Activated CD4-positive, alpha-beta T cell treated with anti-CD3 and anti-CD28 coated beads, Interleukin-2, Interleukin-4, amounts not matched to agents 100 ng/mL and 50 ng/mL, durations not matched to agents 16 hours and 8 hours (primary cell): ENCODE data around the gene GPHN.
A peak's percentile ranks its signal among the peaks of the same experiment; 100 is the strongest.

ENCODE experiments used
- DNase-seq: peaks from one replicate; pipeline ENCODE4 v3.0.0-alpha.2; 2020; ENCODE audit warnings: low spot score

Gene GPHN

DNA sequence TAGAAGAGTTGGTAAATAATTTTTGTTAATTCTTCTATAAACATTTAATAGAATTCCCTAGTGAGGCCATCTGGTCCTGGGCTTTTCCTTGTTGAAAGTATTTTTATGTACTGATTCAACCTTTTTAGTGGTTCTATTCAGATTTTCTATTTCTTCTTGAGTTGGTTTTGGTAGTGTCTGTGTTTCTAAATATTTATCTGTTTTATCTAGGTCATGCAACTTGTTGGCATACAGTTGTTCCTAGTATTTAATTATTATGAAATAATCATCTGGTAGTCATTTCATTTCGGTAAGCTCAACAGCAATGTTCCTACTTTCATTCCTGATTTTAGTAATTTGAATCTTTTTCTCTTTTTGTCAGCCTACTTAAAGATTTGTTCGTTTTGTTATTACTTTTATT, 447.2 kb downstream of the GPHN start:
- DNase-seq = no peak

DNA sequence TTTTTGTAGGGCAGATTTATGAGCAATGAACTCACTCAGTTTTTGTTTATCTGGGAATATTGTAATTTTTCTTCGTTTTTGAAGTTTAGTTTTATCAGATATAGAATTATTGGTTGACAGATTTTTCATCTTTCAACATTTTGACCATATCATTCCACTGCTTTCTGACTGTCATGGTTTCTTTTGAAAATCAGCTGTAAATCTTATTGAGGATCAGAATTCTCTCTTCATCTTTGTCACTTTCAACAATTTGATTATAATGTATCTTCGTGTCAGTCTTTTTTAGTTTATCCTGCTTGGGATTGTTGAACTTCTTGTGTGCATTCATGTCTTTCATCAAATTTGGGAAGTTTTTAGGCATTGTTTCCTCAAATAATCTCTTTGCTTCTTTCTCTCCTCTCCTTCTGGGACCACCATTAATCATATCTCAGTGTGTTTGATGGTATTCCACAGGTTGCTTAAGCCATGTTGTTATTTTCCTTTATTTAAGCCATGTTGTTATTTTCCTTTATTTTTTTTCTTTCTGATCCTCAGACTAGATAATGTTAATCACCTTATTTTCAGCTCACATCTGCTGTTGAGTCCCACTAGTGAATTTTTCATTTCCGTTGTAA, 451.6 kb downstream of the GPHN start:
- DNase-seq = no peak

DNA sequence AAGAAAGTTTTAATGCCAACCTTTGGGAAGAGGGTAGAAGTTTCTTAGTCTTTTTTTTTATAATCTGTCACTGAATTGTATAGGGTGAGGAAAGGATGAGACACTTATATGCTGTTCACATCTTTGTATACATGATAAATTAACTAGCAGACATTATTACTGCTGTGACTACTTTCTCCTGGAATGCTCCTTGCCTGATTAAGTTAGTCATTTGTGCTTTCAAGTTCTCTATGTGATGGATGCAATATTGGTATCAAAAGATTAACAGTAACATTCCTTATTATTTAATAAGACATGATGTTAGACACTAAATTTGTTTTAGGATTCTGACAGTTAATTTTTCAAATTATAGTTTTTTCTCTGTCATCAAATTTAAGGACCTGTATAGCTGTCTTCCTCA, 457.9 kb downstream of the GPHN start:
- no peak for DNase-seq

DNA sequence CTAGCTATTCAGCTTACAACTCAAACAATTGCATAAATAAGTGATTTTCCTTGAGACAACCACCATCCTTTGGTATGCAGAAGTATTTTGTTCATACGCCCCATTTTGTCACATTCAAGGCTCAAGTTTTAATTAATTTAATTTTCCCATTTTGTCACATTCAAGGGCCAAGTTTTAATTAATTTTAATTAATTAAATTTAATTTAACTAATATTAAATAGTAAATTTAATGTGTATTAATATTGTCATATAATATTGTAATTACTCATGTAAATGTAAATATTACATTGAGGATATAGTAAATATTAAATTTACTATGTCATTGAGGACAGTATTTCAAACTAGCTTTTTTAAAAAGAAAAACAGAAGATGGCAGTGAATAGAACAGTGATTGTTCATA, 464.5 kb downstream of the GPHN start:
- DNase-seq = no peak

DNA sequence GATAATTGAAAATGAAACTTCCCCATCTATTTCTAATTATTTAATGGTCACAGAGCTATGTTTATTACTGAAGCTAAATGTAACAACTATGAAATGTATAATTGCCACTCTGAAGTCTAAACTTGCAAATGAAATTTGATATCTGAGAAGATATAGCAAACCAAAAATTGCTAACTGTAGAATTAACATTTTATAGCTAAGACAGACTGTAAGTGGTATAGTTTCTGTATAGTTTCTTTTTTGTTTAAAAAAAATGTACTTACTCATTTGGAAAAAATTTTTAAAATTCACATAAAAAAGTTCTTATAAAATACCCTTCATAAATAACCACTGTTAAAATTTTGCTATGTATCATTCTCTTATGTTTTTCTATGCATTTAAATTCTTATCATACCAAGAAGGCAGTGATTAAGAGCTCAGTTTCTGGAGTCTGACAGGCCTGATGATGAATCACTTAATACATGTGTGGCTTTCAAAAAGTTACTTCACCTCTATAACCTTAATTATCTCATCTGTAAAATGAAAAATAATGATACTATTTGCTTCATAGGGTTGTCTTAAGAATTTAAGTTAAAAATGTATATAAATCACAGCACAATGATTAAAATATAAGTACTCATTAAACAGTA, 466.6 kb downstream of the GPHN start:
- DNase-seq = no peak

DNA sequence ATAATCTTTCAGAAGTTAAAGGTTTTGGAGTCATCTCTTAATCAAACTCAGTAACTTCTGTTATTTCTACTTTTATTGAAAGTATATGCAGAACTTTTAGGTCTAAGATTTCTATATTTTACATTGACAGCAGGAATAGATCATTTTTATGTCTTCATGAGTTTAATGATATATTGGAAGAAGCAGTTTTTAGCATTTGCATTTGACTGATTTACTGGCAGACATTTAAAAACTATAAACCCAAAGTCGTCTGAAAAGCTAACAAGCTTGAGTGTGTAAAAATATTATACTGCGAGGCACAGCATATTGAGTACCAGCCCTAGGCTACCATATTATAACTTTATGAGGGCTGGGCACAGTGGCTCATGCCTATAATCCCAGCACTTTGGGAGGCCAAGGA, 467.3 kb downstream of the GPHN start:
- no peak for DNase-seq

DNA sequence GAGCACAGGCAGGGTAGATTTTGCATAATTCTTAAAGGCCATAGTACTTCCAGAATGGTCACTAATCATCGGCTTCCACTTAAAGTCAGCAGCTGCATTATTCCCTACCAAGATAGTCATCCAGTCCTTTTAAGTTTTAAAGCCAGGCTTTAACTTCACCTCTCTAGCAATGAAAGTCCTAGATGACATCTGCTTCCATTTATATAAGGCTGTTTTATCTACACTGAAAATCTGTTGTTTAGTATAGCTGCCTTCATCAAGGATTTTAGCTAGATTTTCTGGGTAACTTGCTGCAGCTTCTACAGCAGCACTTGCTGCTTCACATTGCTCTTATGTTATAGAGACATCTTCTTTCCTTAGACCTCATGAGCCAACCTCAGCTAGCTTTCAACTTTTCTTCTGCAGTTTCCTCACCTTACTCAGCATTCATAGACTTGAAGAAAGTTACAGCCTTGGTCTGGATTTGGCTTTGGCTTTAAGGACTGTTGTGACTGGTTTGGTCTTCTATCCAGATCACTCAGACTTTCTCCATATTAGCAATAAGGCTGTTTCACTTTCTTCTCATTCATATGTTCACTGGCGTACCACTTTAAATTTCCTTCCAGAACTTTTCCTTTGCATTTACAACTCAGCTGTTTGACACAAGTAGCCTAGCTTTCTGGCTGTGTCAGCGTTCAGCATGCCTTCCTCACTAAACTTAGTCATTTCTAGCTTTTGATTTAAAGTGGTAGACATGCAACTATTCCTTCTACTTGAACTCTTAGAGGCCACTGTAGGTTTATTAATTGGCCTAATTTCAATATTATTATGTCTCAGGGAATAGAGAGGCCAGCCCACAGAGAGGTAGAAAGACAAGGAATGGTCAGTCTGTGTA, 471.4 kb downstream of the GPHN start:
- peak; percentile 71 for DNase-seq

DNA sequence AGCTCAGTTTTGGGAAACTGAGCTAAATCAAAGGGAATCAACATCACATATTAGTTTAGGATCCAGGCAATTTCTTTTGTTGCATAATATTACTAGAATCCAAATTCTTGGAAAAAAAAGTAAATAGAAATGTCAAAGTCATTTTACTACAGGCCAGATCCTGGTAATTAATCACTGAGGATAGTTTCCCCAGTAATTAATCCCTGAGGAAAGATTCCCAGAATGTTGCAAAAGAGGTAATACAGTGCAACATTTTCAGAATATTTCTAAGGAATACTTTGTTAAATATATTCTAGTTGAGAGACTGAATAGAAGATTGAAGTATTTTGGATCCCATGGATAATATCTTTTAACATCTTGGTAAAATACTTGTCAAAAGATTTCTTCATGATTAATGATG, 474.3 kb downstream of the GPHN start:
- no peak for DNase-seq

DNA sequence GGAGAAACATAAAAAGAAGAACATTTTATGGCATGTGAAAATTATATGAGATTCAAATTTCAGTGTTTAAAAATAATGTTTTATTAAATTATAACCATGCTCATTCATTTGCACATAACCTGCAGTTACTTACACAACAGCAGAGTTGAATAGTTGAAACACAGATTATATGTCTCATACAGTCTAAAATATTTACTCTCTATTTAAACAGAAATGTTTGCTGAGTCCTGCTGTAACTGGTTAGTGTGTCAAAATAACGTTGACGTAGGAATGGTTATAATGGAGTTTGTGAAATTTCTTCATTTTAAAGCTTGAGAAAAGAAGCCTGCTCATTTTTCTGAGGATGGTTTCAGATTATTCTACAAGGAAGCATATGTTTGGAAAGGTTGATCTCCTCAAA, 484.8 kb downstream of the GPHN start:
- no peak for DNase-seq

DNA sequence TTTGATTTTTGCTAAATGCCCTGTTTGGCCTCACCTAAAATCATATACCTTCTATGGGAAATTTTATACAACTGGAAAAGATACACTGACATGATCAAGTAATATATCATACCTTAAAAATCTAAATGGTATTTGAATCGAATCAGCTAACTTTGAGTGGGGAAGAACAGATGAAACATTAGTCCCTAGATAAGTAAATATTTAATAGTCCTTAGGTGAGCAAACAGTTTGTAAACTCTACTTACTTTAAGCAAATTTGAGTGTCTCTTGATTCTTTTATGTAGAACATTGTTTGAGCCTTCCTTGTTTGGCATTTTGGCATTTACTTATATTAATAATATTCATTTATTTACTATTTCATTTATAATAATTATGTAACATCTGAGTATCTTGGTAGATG, 485.6 kb downstream of the GPHN start:
- no peak for DNase-seq

DNA sequence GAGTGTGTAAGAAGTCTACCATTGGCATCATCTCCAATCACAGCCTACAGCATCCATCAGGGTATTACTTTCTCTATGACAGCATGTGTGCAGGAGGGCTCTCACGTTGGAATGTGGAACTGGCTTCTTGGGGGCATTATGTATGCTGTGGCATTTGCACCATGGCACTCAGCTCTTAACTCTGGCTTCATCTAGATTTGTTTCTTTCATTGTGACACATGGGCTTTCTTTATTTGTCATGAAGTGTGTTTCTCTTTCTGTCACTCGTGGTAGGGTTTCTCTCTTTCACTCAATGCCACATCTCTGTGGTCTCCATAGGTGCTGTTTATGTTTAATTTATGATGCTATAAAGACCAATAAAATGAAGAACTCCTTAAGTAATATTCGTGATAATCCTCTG, 490.1 kb downstream of the GPHN start:
- peak; percentile 79 for DNase-seq

DNA sequence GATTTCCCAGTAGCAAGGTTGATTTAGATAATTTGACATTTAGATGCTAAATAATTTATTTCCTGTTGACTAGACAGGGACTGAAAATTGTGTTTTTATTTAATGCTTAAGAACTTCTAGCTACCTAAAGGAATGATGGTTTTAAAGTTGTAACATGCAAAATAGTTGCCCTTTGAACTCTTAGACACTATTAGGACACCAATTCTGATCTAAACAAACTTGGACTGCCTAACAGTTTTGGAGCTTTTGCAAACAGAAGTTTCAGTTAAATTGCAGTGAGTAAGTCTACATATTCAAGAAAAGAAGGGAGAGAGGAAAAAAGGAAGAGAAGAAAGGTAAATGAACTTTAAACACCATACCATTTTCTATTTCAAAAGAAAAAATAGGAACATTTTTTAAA, 492.0 kb downstream of the GPHN start:
- DNase-seq = no peak

DNA sequence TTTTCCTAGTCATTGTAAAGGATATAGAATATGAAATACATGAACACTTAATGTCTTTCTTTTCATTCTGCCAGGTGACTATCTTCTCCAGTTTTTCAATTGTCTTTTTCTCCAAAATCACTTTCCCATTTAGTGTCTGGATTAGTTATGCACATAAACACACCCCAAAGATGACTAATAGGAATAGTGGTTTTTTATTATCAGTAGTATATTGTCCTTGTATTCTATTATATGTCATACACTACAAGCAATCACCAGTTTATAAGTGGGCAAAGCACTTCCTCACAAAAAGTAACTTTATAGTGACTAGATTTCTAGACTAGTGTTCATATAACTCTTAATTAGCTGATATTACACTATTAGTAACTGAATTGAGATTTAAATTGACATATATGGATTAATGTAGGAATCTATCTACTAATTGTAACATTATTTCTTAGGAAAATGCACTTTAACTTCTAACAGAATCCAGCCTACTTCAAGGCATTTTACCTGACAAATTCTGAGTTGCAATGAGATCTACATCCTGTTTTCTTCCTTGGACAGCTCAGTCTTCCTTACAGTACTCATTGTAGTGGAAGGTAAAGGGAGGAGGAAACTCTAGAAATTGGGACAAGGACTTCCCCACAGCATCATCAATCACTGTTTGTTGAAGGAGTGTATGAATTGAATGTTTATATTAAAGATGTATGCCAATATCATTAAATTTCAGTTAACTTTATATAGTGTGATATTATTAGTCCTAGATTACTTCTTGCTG, 495.2 kb downstream of the GPHN start:
- no peak for DNase-seq

DNA sequence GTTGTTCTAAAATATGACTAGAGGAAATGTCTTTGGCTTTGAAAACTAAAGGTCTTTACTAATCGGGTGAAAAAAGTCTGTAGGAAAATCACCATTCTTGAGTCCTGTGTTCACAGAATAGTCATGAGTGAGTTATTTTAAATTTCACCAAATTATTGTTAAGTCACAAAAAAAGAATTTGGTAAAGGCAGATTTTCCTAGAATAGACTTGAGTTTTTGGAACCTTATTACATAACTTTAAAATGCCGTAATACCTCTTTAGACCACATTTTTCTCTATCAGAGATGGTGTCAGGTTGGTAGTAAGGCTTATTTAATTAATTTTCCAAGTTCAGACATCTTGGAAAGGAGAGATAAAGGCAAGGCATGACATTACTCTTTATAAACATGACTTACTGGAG, 496.6 kb downstream of the GPHN start:
- no peak for DNase-seq

DNA sequence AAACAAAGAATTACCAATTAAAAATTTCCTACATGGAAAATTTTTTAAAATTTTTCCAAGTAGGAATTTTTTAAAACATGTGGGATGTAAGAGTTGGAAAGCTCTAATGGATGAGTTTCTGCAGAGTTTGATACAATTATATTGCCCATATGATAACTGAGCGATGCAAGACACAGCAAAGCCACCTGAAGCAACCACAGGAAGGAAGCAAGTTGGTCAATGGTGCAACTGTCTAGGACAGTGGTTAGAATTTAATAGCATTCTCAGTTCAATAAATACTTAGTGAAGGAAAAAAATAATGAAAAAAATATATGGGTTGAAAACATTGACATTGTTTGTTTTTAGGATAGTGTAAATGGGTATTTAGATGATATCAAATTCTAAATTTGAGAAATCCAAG, 502.7 kb downstream of the GPHN start:
- no peak for DNase-seq

DNA sequence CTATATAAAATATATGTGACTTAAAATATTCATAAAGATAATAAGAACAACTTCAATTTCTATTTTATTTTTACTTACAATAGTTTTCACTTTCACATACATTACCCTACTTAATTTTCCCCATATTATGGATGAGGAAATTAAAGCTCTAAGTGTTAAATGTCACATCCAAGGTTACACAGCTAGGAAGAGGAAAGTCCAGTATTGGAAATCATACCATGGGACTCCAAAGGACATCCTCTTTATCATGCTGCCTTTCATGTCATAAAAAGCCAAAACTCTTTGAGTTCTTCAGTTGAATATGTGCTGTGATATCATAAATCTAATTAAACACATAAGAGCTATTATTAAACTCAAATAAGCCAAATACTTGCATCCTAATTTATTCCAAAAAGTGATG, 508.9 kb downstream of the GPHN start:
- DNase-seq = no peak

DNA sequence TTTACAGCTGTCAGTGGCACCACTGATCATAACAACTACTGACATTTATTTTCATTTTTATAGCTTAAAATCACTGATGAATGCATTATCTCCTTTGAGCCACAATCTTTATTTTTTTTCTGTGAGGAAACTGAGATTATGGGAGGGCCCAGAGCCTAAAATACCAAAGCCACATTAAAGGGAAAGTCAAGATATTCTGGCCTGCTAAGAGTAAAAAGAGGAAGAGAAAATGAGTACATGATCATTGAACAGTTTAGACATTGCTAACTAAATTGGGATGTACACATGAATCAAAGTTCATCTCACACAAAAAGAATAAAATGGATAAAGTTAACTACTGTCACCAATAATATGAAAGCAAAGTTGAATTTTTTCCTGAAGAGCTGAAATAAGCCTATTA, 510.8 kb downstream of the GPHN start:
- DNase-seq = no peak

DNA sequence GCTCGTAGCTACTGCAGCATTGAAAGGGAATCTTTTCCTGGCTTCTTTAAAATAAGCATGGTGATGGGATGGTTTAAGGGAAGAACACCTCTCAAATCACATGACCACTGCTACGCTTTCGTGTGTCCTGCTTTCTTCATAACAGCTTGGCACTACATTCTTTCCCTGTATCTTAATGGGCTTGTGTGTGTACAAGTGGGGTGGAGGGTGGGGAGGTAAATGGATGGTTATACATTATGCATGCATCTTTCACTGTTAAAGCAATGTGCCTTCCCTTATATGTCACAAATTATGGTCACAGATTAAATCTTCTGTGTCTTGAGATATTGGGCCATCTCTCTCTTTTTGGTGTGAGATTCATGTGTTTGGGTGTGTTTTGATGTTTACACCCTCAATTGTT, 511.8 kb downstream of the GPHN start:
- no peak for DNase-seq

DNA sequence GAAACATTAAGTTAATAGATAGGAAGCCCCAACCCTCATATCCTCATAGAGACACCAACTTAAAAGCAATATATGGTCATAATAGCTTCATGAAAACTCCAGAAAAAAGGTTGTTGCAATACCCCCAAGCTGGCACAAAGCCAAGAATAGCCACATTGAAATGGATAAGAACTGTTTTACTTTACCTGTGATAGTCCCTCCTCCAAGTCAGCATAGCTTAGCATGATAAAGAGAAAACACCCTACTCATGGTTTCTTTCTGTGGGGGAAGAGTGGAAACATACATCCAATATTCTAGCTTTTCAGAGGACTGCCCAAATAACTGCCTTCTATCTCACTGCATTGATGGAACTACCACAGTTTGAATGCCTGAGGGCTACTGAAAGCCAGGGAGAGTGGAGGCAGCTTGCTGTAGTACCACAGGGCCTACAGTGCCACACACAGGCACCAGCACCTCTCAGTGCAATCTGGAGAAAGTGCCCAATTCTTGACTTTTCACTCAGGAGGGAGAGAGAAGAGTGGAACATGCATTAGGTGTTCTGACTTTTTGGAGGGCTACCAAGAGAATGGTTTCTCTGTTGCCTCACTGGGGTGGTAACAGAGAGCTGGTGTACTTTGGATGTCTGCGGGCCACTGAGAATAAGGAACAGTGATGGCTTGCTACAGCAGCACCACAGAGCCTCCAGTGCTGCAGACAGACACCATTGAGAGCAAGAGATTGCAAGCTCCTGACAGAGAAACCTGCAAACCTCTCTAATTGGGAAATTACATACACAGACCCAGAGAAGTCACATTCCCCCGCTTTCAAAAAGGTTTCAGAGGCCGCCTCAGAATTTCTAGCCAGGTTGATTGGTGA, 524.2 kb downstream of the GPHN start:
- DNase-seq = no peak

DNA sequence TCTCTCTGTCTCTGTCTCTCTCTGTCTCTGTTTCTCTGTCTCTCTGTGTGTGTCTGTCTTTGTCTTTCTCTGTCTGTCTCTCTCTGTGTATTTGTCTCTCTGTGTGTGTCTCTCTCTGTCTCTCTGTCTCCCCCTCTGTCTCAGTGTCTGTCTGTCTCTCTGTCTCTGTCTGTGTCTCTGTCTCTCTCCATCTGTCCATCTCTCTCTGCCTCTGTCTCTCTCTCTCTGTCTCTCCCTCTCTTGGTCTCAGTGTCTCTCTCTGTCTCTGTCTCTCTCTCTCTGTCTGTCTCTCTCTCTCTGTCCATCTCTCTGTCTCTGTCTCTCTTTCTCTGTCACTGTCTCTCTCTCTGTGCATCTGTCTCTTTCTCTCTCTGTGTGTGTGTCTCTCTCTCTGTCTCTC, 537.5 kb downstream of the GPHN start:
- DNase-seq = no peak

DNA sequence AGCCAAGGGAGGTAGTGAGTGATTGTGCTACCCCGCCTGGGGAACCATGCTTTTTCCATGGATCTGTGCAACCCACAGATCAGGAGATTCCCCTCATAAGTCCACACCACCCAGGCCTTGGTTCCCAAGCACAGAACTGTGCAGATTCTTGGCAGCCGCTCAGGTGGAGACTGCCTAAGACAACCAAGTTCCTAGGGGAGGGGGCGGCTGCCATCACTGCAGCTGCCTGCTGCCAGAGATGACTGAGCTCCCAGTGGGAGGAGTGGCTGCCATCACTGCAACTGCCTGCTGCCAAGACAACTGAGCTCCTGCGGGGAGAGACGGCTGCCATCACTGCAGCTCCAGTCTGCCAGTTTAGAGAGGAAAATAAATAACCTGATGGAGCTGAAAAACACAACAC, 542.9 kb downstream of the GPHN start:
- DNase-seq = no peak

DNA sequence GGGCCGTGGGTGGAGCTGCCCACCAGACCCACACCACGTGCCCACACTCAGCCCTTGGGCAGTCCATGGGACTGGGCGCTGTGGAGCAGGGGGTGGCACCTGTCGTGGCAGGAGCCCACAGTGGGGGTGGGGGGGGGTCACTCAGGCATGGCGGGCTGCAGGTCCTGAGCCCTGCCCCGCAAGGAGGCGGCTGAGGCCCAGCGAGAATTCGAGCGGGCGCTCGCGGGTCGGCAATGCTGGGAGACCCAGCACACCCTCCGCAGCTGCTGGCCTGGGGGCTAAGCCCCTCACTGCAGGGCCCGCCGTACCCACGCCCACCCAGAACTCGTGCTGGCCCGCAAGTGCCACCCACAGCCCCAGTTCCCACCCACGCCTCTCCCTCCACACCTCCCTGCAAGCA, 548.7 kb downstream of the GPHN start:
- no peak for DNase-seq
